Astrocyte (in vitro differentiated cells and primary cell): Measurements from ENCODE around the gene DENND2A. TPM values are rescaled to one million over a fixed set of nuclear protein-coding genes. Genes with fewer than 3 reads are reported as not detected.
"Not testable (repeated sequence)": the region's sequence is repeated elsewhere in the genome, so short reads cannot be mapped to it uniquely, and the experiment has no call there.

ENCODE experiments used
- DNase-seq: peaks from one replicate; pipeline ENCODE4 v3.0.0-alpha.2; 2010; ENCODE audit warnings: low read depth
- FAIRE-seq: peaks from 2 replicates; lab custom pipeline; 2011; peaks lifted over from hg19 to GRCh38; lab: Jason Lieb, UNC
- H2AFZ ChIP-seq: 2 replicates; pipeline ENCODE4 v1.6.0; 2012; ENCODE audit warnings: low read depth, low read length, inconsistent platforms
- H3K27ac ChIP-seq: 2 replicates; pipeline ENCODE4 v1.5.1; 2011; ENCODE audit warnings: low read depth, low read length, inconsistent platforms
- H3K27me3 ChIP-seq: 2 replicates; pipeline ENCODE4 v1.6.0; 2011; ENCODE audit warnings: low read length, inconsistent platforms; ENCODE audit not compliant: insufficient read depth
- H3K36me3 ChIP-seq: 2 replicates; pipeline ENCODE4 v1.5.1; 2011; ENCODE audit warnings: low read length, inconsistent platforms; ENCODE audit not compliant: insufficient read depth
- H3K4me1 ChIP-seq: 2 replicates; pipeline ENCODE4 v1.5.1; 2011; ENCODE audit warnings: low read length, inconsistent platforms; ENCODE audit not compliant: insufficient read depth
- H3K4me2 ChIP-seq: 2 replicates; pipeline ENCODE4 v1.6.0; 2012; ENCODE audit warnings: low read length, inconsistent platforms
- H3K4me3 ChIP-seq: 2 replicates; pipeline ENCODE4 v1.5.1; 2011; ENCODE audit warnings: low read depth, mild to moderate bottlenecking, low read length, inconsistent platforms; ENCODE audit not compliant: insufficient read depth
- H3K79me2 ChIP-seq: 2 replicates; pipeline ENCODE4 v1.6.0; 2012; ENCODE audit warnings: mild to moderate bottlenecking, low read length, inconsistent platforms; ENCODE audit not compliant: insufficient read depth
- H3K9ac ChIP-seq: 2 replicates; pipeline ENCODE4 v1.6.0; 2012; ENCODE audit warnings: mild to moderate bottlenecking, low read length, inconsistent platforms
- H3K9me3 ChIP-seq: 2 replicates; pipeline ENCODE4 v1.5.1; 2012; ENCODE audit warnings: low read depth, mild to moderate bottlenecking, low read length, inconsistent platforms; ENCODE audit not compliant: insufficient read depth
- H4K20me1 ChIP-seq: 2 replicates; pipeline ENCODE4 v1.6.0; 2012; ENCODE audit warnings: low read length, inconsistent platforms; ENCODE audit not compliant: insufficient read depth
- H3K27ac Mint-ChIP-seq: one replicate; pipeline ENCODE4 v1.8.0; 2021; ENCODE audit warnings: mild to moderate bottlenecking, mixed read lengths; ENCODE audit not compliant: unreplicated experiment
- H3K27me3 Mint-ChIP-seq: one replicate; pipeline ENCODE4 v1.8.0; 2021; ENCODE audit warnings: low read depth, mixed read lengths; ENCODE audit not compliant: unreplicated experiment
- H3K36me3 Mint-ChIP-seq: one replicate; pipeline ENCODE4 v1.8.0; 2021; ENCODE audit warnings: low read depth, mixed read lengths; ENCODE audit not compliant: unreplicated experiment
- H3K4me1 Mint-ChIP-seq: one replicate; pipeline ENCODE4 v1.8.0; 2021; ENCODE audit warnings: low read depth, mixed read lengths; ENCODE audit not compliant: unreplicated experiment
- H3K4me3 Mint-ChIP-seq: one replicate; pipeline ENCODE4 v1.8.0; 2021; ENCODE audit warnings: mild to moderate bottlenecking, moderate library complexity, mixed read lengths; ENCODE audit not compliant: unreplicated experiment
- H3K9me3 Mint-ChIP-seq: one replicate; pipeline ENCODE4 v1.8.0; 2021; ENCODE audit warnings: mild to moderate bottlenecking, mixed read lengths; ENCODE audit not compliant: unreplicated experiment
- EZH2 ChIP-seq: IDR thresholded peaks from 2 replicates; pipeline ENCODE4 v1.6.1; 2012; ENCODE audit warnings: mild to moderate bottlenecking, low read length, inconsistent platforms; ENCODE audit not compliant: insufficient read depth
- total RNA-seq: library from RNA; stranded (reverse); gene quantifications from 2 replicates; pipeline ENCODE4 v1.2.1, GENCODE V29; 2021
- TF ChIP-seq, protein P1 (sequence below): IDR thresholded peaks from 2 replicates; pipeline ENCODE4 v1.5.1; 2011; ENCODE audit warnings: low read depth, mild to moderate bottlenecking, inconsistent platforms, low read length, moderate library complexity; ENCODE audit not compliant: insufficient read depth

DENND2A gene
- total RNA-seq, 1 donor from 2014 or later = 42.1 TPM

DNA sequence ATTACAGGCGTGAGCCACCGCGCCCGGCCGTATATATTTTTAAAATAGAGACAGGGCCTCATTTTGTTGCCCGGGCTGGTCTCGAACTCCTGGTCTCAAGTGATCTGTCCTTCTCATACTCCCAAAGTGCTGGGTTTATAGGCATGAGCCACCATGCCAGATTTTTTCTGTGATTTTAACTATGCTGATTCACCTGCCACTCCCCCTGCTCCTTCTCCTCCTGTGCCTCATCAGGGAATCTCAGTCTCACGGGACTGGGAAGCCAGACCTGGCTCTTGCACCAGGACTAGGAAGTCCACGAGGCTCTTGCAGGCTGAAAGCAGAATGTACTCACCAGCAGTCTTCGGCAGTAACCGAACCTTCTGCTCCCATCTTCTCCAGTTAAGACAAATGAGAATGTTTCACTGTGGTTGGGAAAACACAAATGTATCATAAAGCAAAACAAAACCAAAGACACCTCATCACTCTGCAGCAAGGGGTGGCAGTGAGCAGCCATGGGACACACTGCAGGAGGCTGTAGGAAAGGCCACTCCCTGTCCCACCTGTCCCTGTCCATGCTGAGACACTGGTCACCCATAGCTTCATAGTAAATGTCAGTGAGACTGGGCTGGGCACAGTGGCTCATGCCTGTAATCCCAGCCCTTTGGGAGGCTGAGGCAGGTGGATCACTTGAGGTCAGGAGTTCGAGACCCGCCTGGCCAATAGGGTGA, 82.6 kb downstream of the DENND2A start:
- H3K27me3 ChIP-seq = no peaks in the 10 kb centered on the region
- no peak overlapping the region for H3K27ac ChIP-seq
- Mint-ChIP-seq H3K27me3 (no peaks in the 10 kb centered on the region), H3K4me1 (no peaks in the 10 kb centered on the region), H3K27ac (no peak overlapping the region), H3K36me3 (peaks cover 32% of the 10 kb centered on the region), H3K9me3 (peaks cover 2% of the 10 kb centered on the region), H3K4me3 (no peak overlapping the region)
- no peaks in the 10 kb centered on the region for H3K4me1 ChIP-seq
- no peak overlapping the region for H3K9ac ChIP-seq
- no peak overlapping the region for H3K4me2 ChIP-seq
- no peak overlapping the region for H3K4me3 ChIP-seq
- DNase-seq = no peak
- FAIRE-seq = no peak
- TF ChIP-seq EZH2 = no peak
- TF ChIP-seq, protein P1, sequence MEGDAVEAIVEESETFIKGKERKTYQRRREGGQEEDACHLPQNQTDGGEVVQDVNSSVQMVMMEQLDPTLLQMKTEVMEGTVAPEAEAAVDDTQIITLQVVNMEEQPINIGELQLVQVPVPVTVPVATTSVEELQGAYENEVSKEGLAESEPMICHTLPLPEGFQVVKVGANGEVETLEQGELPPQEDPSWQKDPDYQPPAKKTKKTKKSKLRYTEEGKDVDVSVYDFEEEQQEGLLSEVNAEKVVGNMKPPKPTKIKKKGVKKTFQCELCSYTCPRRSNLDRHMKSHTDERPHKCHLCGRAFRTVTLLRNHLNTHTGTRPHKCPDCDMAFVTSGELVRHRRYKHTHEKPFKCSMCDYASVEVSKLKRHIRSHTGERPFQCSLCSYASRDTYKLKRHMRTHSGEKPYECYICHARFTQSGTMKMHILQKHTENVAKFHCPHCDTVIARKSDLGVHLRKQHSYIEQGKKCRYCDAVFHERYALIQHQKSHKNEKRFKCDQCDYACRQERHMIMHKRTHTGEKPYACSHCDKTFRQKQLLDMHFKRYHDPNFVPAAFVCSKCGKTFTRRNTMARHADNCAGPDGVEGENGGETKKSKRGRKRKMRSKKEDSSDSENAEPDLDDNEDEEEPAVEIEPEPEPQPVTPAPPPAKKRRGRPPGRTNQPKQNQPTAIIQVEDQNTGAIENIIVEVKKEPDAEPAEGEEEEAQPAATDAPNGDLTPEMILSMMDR = no peak
- H3K79me2 ChIP-seq = no peaks in the 10 kb centered on the region
- H4K20me1 ChIP-seq = no peaks in the 10 kb centered on the region
- H2AFZ ChIP-seq = no peak overlapping the region
- H3K9me3 ChIP-seq = no peaks in the 10 kb centered on the region
- peaks cover 8% of the 10 kb centered on the region for H3K36me3 ChIP-seq

DNA sequence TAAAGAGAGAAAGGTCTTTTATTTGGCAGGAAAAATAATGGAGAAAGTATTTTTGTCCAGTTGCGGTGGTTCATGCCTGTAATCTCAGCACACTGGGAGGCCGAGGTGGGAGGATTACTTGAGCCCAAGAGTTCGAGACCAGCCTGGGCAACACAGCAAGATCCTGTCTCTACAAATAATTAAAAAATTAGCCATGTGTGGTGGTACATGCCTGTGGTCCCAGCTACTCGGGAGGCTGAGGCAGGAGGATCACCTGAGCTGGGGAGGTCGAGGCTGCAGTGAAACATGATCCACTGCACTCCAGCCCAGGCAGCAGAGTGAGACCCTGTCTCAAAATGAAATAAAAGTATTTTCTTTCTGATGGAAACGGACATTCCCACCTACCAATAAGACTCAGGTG, 83.5 kb downstream of the DENND2A start:
- no peak overlapping the region for H3K9ac ChIP-seq
- no peaks in the 10 kb centered on the region for H4K20me1 ChIP-seq
- Mint-ChIP-seq H3K9me3 (peaks cover 2% of the 10 kb centered on the region), H3K27ac (no peak overlapping the region), H3K27me3 (no peaks in the 10 kb centered on the region), H3K4me1 (no peaks in the 10 kb centered on the region), H3K36me3 (peaks cover 31% of the 10 kb centered on the region), H3K4me3 (no peak overlapping the region)
- H3K27ac ChIP-seq = no peak overlapping the region
- H3K27me3 ChIP-seq = no peaks in the 10 kb centered on the region
- TF ChIP-seq EZH2 = no peak
- TF ChIP-seq, protein P1 = no peak
- no peak overlapping the region for H3K4me3 ChIP-seq
- no peaks in the 10 kb centered on the region for H3K9me3 ChIP-seq
- no peaks in the 10 kb centered on the region for H3K4me1 ChIP-seq
- H2AFZ ChIP-seq = no peak overlapping the region
- no peaks in the 10 kb centered on the region for H3K79me2 ChIP-seq
- no peak overlapping the region for H3K4me2 ChIP-seq
- no peak for FAIRE-seq
- DNase-seq = no peak
- peaks cover 8% of the 10 kb centered on the region for H3K36me3 ChIP-seq

DNA sequence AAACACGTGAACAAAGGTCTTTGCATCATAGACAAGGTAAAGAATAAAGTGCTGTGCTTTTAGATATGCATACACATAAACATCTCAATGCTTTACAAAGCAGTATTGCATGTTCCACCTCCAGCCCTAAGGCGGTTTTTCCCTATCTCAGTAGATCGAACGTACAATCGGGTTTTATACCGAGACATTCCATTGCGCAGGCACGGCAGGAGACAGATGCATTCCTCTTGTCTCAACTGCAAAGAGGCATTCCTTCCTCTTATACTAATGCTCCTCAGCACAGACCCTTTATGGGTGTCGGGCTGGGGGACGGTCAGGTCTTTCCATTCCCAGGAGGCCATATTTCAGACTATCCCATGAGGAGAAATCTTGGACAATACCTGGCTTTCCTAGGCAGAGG, 87.4 kb downstream of the DENND2A start:
- DNase-seq, H3K4me3 ChIP-seq, H3K27ac ChIP-seq, H3K4me1 ChIP-seq, H3K9ac ChIP-seq, H3K27me3 Mint-ChIP-seq, H3K9me3 Mint-ChIP-seq, H3K79me2 ChIP-seq, H4K20me1 ChIP-seq, H3K4me3 Mint-ChIP-seq, H3K9me3 ChIP-seq, H3K4me1 Mint-ChIP-seq, H3K4me2 ChIP-seq, H2AFZ ChIP-seq, H3K27me3 ChIP-seq, H3K27ac Mint-ChIP-seq, H3K36me3 ChIP-seq, FAIRE-seq: not testable (repeated sequence)
- H3K36me3 Mint-ChIP-seq = peaks cover 17% of the 10 kb centered on the region
